GM21381 (cell line): ENCODE data around the gene SMIM28.
A peak's percentile ranks its signal among the peaks of the same experiment; 100 is the strongest.
"Not testable (repeated sequence)": the region's sequence is repeated elsewhere in the genome, so short reads cannot be mapped to it uniquely, and the experiment has no call there.

Source experiments
- ATAC-seq: cut with Tn5 transposase; IDR thresholded peaks from one replicate; pipeline ENCODE4 v1.9.1; 2021; ENCODE audit warnings: mild to moderate bottlenecking, moderate library complexity; ENCODE audit not compliant: unreplicated experiment

Gene SMIM28

GRCh38 chr6:138403801-138404665 is 26.3 kb downstream of the SMIM28 start, which contains the start of gene HEBP2:
HEBP2 (plus strand) TSS chr6:138404223; CDS start chr6:138404496, 273 bp downstream.
- peak; percentile 88 for ATAC-seq

DNA sequence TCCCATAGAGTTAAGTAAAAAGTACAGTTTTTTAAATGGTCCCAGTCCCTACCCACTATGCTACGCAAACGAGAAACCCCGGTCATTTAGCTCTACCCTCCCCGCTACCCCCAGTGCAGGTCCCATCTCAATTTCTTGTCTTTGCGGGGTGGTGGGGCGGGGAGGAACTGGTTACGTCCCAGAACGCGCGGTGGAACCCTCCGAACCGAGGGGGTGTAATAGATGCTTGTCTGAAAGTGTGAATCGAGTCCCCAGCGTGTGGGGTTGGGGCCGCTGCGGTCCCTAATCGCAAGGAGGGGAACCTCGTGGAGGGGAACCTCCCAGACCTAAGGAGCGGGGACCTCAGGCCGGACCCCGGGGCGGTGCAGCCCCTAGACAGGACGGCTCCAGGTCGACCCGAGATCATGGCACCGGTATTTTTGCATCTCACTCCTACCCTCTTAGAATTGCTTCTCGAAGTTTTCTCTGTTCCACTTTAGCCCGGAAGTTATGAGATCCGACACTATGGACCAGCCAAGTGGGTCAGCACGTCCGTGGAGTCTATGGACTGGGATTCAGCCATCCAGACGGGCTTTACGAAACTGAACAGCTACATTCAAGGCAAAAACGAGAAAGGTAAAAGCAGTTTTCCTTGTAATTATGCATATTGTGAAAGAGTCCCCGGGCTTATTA is 27.1 kb downstream of the SMIM28 start:
- no peak for ATAC-seq

DNA sequence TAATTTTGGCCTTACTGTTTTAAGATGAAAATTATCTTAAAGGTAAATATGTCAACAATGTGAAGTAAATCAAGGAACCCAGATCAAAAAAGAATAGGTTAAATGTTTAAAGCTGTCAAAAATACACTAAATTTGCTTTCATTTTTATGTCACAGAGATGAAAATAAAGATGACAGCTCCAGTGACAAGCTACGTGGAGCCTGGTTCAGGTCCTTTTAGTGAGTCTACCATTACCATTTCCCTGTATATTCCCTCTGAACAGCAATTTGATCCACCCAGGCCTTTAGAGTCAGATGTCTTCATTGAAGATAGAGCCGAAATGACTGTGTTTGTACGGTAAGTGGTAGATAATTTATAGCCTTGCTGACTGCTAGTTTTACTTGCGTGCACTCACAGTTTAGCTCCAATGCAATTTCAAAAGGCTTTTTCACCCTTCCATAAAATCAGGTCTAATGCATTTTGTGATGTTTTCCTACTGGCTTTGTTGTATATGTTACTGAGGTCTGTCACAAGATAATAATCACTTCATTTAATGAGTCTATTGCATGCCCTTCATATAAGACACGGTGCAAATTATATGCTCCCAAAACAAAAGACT is 28.2 kb downstream of the SMIM28 start:
- ATAC-seq = no peak

DNA sequence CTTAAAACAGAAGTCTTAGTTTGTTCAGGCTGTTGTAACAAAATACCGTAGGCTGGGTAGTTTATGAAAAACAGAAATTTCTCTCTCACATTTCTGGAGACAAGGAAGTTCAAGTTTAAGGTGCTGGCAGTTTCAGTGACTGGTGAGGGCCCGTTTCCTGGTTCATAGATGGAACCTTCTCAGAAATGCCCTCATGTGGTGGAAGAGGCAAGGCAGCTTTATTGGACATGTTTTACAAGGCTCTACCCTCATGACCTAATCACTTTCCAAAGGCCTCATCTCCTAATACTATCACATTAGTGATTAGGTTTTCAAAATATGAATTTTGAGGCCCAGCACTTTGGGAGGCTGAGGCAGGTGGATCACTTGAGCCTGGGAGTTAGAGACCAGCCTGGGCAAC is 28.7 kb downstream of the SMIM28 start:
- ATAC-seq = no peak

DNA sequence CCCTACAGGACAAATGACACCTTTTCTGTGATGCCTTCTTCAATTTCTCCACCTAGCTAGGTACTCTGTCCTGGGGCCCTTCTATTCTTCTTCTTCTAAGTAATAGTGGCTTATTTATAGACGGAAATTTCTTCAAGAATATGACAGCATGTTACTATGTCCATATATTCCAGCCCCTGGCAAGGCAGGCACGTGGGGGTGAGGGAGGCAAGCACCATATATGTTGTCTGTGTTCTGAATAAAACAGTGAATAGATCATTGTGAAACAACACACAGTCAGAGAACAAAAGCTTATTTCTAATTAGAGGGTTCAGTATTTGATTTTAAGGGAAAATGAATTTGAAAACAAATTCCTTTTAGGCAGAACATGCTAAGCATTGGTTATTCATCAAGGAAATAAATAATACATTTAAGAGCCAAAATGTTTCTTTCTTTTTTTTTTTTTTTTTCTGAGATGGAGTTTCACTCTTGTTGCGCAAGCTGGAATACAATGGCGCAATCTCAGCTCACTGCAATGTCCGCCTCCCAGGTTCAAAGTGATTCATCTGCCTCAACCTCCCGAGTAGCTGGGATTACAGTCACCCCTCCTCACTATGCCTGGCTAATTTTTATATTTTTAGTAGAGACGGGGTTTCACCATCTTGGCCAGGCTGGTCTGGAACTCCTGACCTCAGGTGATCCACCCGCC is 32.5 kb downstream of the SMIM28 start:
- ATAC-seq = no peak

DNA sequence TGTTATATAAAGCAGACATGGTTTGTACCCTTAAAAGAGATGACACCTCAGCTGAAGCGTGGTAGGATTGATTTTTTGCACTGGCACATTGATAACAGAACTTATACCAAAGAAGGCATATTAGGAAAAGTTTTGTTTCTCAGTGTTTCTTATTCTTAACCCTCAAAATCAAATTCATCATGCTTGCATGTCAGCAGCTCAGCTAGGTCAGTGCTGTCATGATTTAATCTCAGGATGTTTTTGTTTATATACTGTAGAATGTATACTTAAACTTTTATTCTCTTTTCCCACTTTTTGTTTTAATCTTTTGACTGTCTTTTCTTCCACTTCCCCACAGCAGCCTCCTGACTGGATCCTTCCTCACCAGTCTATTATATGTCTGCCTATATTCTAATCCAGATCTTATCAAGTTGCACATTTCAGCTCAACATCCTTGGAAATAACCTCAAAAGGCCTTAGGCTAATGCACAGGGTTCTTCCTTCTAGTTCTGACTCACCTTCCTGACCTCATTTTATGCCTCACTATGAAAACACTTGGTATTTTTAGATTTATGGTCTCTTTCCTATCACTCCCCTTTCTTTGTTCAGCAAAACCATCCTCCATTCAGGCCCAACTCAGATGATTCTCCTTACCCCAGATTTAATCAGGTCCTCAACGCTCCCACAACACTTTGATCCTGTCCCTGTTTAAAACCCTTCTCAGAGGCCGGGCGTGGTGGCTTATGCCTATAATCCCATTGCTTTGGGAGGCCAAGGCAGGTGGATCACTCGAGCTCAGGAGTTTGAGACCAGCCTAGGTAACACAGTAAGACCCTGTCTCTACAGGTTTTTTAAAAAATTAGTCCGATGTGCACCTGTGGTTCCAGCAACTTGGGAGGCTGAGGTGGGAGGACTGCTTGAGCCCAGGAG is 33.5 kb downstream of the SMIM28 start:
- ATAC-seq = no peak

DNA sequence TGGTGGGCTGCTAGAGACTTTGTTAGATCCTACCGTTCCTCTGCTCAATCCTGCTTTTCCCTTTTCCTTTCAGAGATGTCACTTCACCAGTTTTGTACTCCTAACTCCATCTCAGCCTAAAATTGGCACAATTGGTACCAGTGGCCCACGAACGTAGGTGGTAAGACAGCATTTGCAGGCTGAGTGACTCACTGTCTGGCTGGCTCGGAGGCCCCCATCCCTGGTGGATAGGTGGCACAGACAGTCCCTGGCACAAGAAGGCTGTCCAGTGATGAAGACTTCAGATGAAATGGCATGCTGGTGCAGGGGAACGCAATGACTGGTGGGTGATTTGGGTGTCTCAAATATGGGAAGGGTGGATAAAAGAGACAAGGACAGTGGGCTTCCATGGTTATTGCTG is 37.4 kb downstream of the SMIM28 start:
- no peak for ATAC-seq

DNA sequence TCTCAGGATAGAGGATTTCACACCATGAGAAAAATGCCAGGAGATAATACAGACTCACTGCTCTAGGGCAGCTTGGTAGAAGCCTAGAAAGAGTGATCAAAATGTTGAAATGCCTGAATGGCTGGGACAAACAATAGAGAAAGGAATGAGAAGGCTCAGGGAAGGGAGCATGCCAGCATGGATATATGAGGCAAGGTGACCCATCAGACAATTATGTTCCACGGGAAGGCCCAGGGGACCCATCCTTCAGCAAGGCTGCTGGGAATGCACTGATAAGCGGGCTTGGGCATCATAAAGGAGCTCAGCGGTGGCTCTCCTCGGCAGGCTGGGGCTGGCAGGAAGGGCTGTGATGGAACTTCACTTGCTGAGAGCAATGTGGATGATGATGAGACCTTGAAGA is 38.5 kb downstream of the SMIM28 start:
- no peak for ATAC-seq

- ATAC-seq = no peak
Measured at GRCh38 chr6:138417493-138418117, 39.9 kb downstream of the SMIM28 start.

DNA sequence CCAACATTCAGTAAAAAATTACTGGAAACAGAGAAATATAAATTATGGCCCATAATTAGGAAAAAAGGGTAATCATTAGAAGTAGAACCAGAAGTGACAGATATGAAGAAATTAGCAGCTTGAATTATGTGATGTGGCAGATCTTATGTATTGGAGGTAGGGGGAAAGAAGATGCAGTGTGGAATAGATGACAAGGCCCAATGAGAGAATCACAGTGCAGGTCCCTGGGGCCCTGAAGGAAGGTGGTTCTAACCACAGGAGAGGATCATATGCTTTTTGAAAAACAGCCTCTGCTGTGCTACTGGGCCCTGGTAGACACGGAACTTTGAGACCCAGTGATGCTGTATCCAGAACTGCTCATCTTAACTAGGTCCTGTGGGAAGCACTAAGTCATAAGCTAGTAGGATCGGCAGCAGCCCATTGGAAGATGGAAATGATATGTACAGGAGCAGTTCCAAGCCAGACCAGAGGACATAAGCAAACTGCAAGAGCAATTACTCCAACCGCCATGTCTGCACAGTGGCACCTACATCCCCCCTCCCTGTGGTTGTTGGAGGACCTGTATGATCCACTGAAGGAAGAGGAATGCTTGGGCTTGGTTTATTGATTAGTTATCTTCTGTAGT is 40.5 kb downstream of the SMIM28 start:
- ATAC-seq = no peak

- ATAC-seq = no peak
Measured at GRCh38 chr6:138419766-138420165, 42.1 kb downstream of the SMIM28 start.

DNA sequence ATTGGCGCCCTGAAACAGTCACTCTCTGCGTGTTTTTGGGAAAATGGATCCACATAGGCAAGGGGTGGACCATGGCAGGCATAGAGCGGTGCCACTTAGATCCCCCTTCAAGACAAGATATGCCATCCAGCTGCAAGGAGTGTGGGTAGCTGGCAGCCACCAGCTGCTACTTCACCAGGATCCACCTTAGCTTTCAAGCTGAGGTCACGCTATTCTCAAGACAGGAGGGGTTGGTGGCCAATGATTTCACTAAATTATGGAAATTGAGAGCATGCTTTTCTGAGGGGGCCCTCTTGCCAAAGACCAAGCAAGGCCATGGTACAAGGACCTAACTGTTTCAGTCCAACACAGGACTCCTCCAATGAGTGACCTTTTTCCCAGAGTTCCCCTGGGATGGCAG is 42.7 kb downstream of the SMIM28 start:
- ATAC-seq = no peak

- ATAC-seq = no peak
Measured at GRCh38 chr6:138421089-138421488, 43.4 kb downstream of the SMIM28 start.

DNA sequence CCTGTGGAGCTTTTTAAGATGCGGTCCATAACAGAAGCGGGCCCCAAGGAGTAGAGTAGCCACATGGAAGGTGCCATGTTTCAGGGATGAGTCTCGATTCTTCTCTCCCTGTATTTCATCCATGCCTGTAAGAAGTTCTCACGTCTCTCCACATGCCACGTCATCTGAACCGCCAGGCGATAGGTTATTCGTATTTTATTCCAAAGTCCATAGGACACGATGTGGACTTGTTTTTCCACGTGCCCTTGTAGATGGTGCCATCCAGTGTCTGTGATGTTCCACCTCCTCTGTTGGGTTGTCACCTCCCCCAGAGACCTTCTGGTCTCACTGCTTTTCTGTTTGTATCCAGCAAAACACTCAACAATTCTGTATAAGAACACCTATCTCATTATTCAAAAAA is 43.9 kb downstream of the SMIM28 start:
- ATAC-seq = no peak

DNA sequence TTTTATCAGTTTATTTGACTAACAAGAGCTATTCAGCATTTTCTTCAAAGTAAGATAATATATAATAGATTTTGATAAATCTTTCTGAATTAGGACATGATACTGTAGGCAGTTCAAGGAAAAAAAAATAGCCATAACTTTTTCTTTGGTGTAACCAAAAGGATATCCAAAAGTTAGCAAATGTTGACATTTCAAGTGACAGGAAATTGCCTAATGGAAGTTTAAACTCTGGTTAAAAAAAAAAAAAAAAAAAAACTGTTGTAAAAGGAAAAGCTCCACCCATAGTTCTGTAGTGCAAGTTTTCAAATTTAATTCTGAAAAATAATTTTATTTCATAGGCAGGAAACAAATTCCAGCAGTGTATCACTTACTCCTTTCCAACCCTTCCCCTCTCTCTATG is 45.2 kb downstream of the SMIM28 start:
- no peak for ATAC-seq

- no peak for ATAC-seq
Measured at GRCh38 chr6:138424004-138424904, 46.5 kb downstream of the SMIM28 start.

DNA sequence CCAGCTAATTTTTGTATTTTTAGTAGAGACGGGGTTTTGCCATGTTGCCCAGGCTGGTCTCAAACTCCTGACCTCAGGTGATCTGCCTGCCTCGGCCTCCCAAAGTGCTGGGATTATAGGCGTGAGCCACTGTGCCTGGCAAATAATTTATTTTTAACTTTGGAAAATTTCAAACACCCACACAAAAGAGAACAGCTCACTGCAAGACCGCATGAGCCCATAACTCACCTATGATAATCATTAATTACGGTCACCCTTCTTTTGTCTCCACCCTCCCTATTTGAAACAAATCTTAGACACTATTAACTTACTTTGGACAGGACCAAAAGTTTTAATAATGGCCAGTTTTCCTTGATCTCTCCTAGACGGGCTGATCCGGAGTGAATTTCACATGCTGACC is 47.6 kb downstream of the SMIM28 start:
- not testable (repeated sequence) for ATAC-seq

- no peak for ATAC-seq
Measured at GRCh38 chr6:138426500-138427123, 48.9 kb downstream of the SMIM28 start.
